Measurements from ENCODE around the gene UBR7.

Gene UBR7

GRCh38 chr14:93271111-93271510, 64.1 kb downstream of the UBR7 start:
- TF ChIP-seq FOXM1 (IDR thresholded peaks at IDR 0.05; ENCODE audit: borderline replicate concordance, low read depth) (no peak), NFIC (IDR thresholded peaks at IDR 0.05) (no peak), RAD21 (IDR thresholded peaks at IDR 0.05; ENCODE audit: low read depth) (no peak), ZBTB7A (IDR thresholded peaks at IDR 0.05; ENCODE audit: low read depth) (no peak), EP300 (IDR thresholded peaks at IDR 0.05; ENCODE audit: borderline replicate concordance) (no peak), TAF1 (IDR thresholded peaks at IDR 0.05; ENCODE audit: low read depth) (no peak), CEBPB (IDR thresholded peaks at IDR 0.05) (no peak), YY1 (IDR thresholded peaks at IDR 0.05; ENCODE audit: low read depth) (no peak), REST (IDR thresholded peaks at IDR 0.05; ENCODE audit: low read depth) (no peak), CREB1 (IDR thresholded peaks at IDR 0.05; ENCODE audit: low read depth) (no peak), USF1 (IDR thresholded peaks at IDR 0.05) (no peak), TCF12 (IDR thresholded peaks at IDR 0.05; ENCODE audit: low read depth) (no peak), TEAD4 (IDR thresholded peaks at IDR 0.05) (no peak)

- no peak for TF ChIP-seq TAF1 (IDR thresholded peaks at IDR 0.05; ENCODE audit: low read depth)
- TF ChIP-seq USF1 (IDR thresholded peaks at IDR 0.05): no peak
Observed at GRCh38 chr14:93274055-93274806, 67.2 kb downstream of the UBR7 start.

GRCh38 chr14:93276031-93276716, 69.1 kb downstream of the UBR7 start:
- TF ChIP-seq TAF1 (IDR thresholded peaks at IDR 0.05; ENCODE audit: low read depth) (no peak), CEBPB (IDR thresholded peaks at IDR 0.05) (no peak), USF1 (IDR thresholded peaks at IDR 0.05) (no peak), REST (IDR thresholded peaks at IDR 0.05; ENCODE audit: low read depth) (no peak), NFIC (IDR thresholded peaks at IDR 0.05) (no peak), CREB1 (IDR thresholded peaks at IDR 0.05; ENCODE audit: low read depth) (no peak), TEAD4 (IDR thresholded peaks at IDR 0.05) (no peak), FOXM1 (IDR thresholded peaks at IDR 0.05; ENCODE audit: borderline replicate concordance, low read depth) (no peak), ZBTB7A (IDR thresholded peaks at IDR 0.05; ENCODE audit: low read depth) (no peak), YY1 (IDR thresholded peaks at IDR 0.05; ENCODE audit: low read depth) (no peak)

Measured in Ishikawa (cell line).